K562 treated with DMSO at 1 percent for 12 hours (cell line): ENCODE measurements around the gene HEXA. TPM values are rescaled to one million over a fixed set of nuclear protein-coding genes. Genes with fewer than 3 reads are reported as not detected.

Source experiments
- total RNA-seq: library from RNA; unstranded; fragments of 300-600 nt; gene quantifications from 2 replicates; pipeline ENCODE4 v1.2.3, GENCODE V29; 2022; ENCODE audit not compliant: insufficient read depth

Gene HEXA
- total RNA-seq = 88.7 and 124 TPM in 2 replicates

DNA sequence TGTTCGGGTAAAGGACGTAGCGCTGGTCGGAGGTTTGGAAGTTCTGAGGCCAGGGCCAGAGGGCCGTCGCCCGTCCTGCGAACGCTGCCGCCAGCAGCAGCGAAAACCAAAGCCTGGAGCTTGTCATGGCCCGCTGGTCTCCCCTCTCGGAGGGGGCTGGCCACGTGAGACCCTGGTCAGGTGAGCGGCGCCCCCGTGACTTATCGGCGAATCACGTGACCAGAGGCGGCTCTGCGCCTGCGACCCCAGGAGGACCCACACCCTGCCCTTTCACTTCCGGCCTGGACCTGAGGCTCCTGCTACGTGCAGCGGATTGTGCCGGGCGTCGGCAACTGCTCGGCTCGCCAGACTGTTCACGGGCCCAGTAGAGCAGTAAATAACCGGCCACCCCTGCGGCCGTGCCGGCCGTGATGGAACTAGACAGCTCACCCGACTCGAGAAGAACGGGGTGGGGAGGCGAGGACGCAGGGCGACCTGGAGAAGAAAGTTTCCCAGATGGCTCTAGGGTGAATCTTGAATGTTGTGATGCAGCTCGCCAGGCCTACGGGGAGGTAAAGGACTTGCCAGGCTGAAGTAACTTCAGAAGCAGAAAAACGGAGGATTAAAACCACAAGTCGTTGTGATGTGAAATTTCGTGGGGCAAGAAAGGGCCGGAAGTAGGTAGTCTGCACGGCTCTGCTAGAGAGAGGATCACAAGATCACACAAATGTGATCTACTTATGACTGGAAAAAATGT is at the start of gene HEXA:
Gene HEXA, minus strand, starts transcription at position 169 of the 736 bp plus-strand sequence. Its CDS starts 42 bp downstream, at position 127.

GRCh38 chr15:72397796-72398588 is 22.2 kb upstream of the HEXA start, which contains the start of gene TMEM202:
TMEM202 (plus strand) TSS chr15:72398305; CDS start chr15:72398327, 22 bp downstream.

DNA sequence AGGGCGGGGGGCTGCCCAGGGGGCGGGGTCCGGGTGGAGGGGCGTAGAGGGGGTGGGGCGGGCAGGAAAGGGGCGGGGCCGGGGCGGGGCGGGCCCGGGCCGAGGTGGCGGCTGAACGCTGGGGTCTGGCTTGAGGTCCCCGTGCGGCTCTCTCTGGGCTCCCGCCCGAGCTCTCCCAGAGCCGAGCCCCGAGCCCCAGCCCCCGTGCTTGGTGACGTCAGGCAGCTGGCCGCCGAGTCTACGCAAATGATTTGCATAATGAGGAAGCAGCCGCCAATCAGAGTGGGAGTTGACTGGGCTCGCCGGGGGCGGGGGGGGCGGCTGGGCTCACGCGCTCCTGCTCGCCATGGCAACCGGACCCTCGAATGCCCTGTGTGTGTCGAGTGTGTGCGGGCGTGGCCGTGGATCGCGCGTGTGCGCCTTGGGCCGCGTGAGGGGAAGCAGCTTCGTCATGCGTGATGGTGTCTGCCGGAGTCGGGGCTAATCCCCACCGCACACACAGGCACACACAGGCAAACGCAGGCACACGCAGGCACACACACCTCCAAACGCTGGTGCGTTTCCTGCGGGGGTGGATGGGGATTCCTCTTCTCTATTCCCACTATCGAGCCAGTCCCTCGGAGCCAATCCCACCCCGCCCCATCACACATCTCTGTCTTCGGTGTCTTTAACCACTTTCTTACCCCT is 55.7 kb downstream of the HEXA start, which contains the start of gene CELF6:
Gene CELF6, minus strand, starts transcription at position 173 of the 687 bp plus-strand sequence. CDS start 283 bp downstream, outside the sequence.

Other genes starting within 250 kb of the HEXA start
- not detected in 2 replicates for gene GRAMD2A, start 178.2 kb downstream of the HEXA start, total RNA-seq
- 866 and 1,032 TPM in 2 replicates for gene PKM, start 144.8 kb downstream of the HEXA start, total RNA-seq
- gene PARP6, start 103.5 kb downstream of the HEXA start, total RNA-seq = 17.2 and 35.0 TPM in 2 replicates
- gene CELF6, start 55.9 kb downstream of the HEXA start, total RNA-seq = 0.75 TPM in 1 of 2 replicates, not detected in the other
- gene TMEM202, start 22.3 kb upstream of the HEXA start, total RNA-seq = not detected in 2 replicates
- gene ARIH1, start 98.3 kb upstream of the HEXA start, total RNA-seq = 6.9 and 32.3 TPM in 2 replicates